Keratinocyte (primary cell): Measurements from ENCODE around the gene TEX36. TPM values are rescaled to one million over a fixed set of nuclear protein-coding genes. Genes with fewer than 3 reads are reported as not detected.
"Not testable (repeated sequence)": the region's sequence is repeated elsewhere in the genome, so short reads cannot be mapped to it uniquely, and the experiment has no call there.

Experiments
- DNase-seq: peaks from one replicate; pipeline ENCODE4 v3.0.0-alpha.2; 2011; ENCODE audit warnings: low read depth, missing footprints, low spot score
- FAIRE-seq: peaks from 2 replicates; lab custom pipeline; 2011; peaks lifted over from hg19 to GRCh38; lab: Jason Lieb, UNC
- H2AFZ ChIP-seq: 2 replicates; pipeline ENCODE4 v1.6.0; 2012; ENCODE audit warnings: low read length, control low read depth, inconsistent platforms; ENCODE audit not compliant: control insufficient read depth
- H3K27ac ChIP-seq: 2 replicates; pipeline ENCODE4 v1.5.1; 2011; ENCODE audit warnings: low read length; ENCODE audit not compliant: control insufficient read depth, insufficient read depth
- H3K27me3 ChIP-seq: 3 replicates; pipeline ENCODE4 v1.6.0; 2011; ENCODE audit warnings: low read length; ENCODE audit not compliant: control insufficient read depth, insufficient read depth; ENCODE audit errors: extremely low read depth
- H3K36me3 ChIP-seq, 2 experiments: 2 replicates in 1 of 2; 3 replicates in 1 of 2; pipeline ENCODE4 v1.5.1; 2011; ENCODE audit warnings: low read length in 2 of 2, mild to moderate bottlenecking in 1 of 2; ENCODE audit not compliant: control insufficient read depth in 2 of 2, insufficient read depth in 2 of 2; ENCODE audit errors: extremely low read depth in 1 of 2
- H3K4me1 ChIP-seq: 3 replicates; pipeline ENCODE4 v1.5.1; 2011; ENCODE audit warnings: low read length; ENCODE audit not compliant: control insufficient read depth, insufficient read depth; ENCODE audit errors: extremely low read depth
- H3K4me2 ChIP-seq: 3 replicates; pipeline ENCODE4 v1.6.0; 2011; ENCODE audit warnings: low read depth, low read length; ENCODE audit not compliant: control insufficient read depth, insufficient read depth; ENCODE audit errors: extremely low read depth
- H3K4me3 ChIP-seq, 3 experiments: fragments of 200-600 bp in 1 of 3; sonication (generic) in 1 of 3; 2 replicates in 2 of 3; 3 replicates in 1 of 3; pipeline ENCODE4 v1.5.1; 2011 to 2016; ENCODE audit warnings: low read length in 3 of 3, mild to moderate bottlenecking in 3 of 3, control low read depth in 2 of 3, inconsistent platforms in 1 of 3, low read depth in 1 of 3, mixed read lengths in 1 of 3, mixed run types in 1 of 3, moderate library complexity in 1 of 3; ENCODE audit not compliant: control insufficient read depth in 2 of 3, insufficient read depth in 2 of 3; ENCODE audit errors: extremely low read depth in 1 of 3
- H3K79me2 ChIP-seq: 2 replicates; pipeline ENCODE4 v1.6.0; 2012; ENCODE audit warnings: low read length; ENCODE audit not compliant: control insufficient read depth, insufficient read depth
- H3K9ac ChIP-seq: 3 replicates; pipeline ENCODE4 v1.6.0; 2011; ENCODE audit warnings: low read length; ENCODE audit not compliant: control insufficient read depth, insufficient read depth; ENCODE audit errors: extremely low read depth
- H3K9me1 ChIP-seq: 3 replicates; pipeline ENCODE4 v1.6.0; 2011; ENCODE audit warnings: low read length; ENCODE audit not compliant: control insufficient read depth, insufficient read depth; ENCODE audit errors: extremely low read depth
- H3K9me3 ChIP-seq: 2 replicates; pipeline ENCODE4 v1.5.1; 2012; ENCODE audit warnings: low read depth, low read length; ENCODE audit not compliant: control insufficient read depth
- H4K20me1 ChIP-seq: 3 replicates; pipeline ENCODE4 v1.6.0; 2011; ENCODE audit warnings: low read length; ENCODE audit not compliant: control insufficient read depth, insufficient read depth; ENCODE audit errors: extremely low read depth
- CTCF ChIP-seq, 3 experiments: IDR thresholded peaks in 1 of 3; conservative IDR thresholded peaks in 1 of 3; optimal IDR thresholded peaks in 1 of 3; 2 replicates in 2 of 3; 3 replicates in 1 of 3; pipeline versions ENCODE3 to v1.5.1; 2011; ENCODE audit warnings: low read length in 3 of 3, mild to moderate bottlenecking in 3 of 3, moderate library complexity in 2 of 3, control low read depth in 1 of 3, inconsistent platforms in 1 of 3; ENCODE audit not compliant: insufficient read depth in 2 of 3; ENCODE audit errors: extremely low read depth in 1 of 3
- EZH2 ChIP-seq: IDR thresholded peaks from one replicate; pipeline ENCODE4 v1.6.1; 2012; ENCODE audit warnings: inconsistent platforms, mild to moderate bottlenecking, low read length, moderate library complexity
- dilution Hi-C: fragments of 300-500 bp; cut with MboI; formaldehyde crosslinking; loops from one replicate; pipeline ENCODE4 v1.7.0; 2020; ENCODE audit warnings: low sequenced_read_pairs; ENCODE audit not compliant: extremely low pct_ligation_motif_present
- polyA plus RNA-seq, 5 experiments: library from polyadenylated mRNA; depleted of rRNA in 3 of 5; stranded (reverse) in 3 of 5; stranded (forward) in 1 of 5; unstranded in 1 of 5; fragments of >200 nt; gene quantifications; 1 replicate in 1 of 5; 2 replicates in 3 of 5; 3 replicates in 1 of 5; pipeline versions ENCODE4 v1.2.1 to v1.2.3, GENCODE V29; 2011 to 2012; ENCODE audit warnings: missing spikeins in 2 of 5, low read depth in 1 of 5, low replicate concordance in 1 of 5

Gene TEX36
- polyA plus RNA-seq, 1 donor (not counting 4 experiments of a cell fraction or from before 2014, with no cell fraction given), result not detected

GRCh38 chr10:125620401-125620800, 62.6 kb downstream of the TEX36 start:
- dilution Hi-C loops, result no loop called here

GRCh38 chr10:125613062-125613461, 69.9 kb downstream of the TEX36 start:
- H3K4me3 ChIP-seq, dilution Hi-C loops, DNase-seq, H3K27me3 ChIP-seq, H4K20me1 ChIP-seq, H3K27ac ChIP-seq, H3K9me3 ChIP-seq, FAIRE-seq, H3K9ac ChIP-seq, H3K9me1 ChIP-seq, H2AFZ ChIP-seq, H3K79me2 ChIP-seq, H3K4me1 ChIP-seq, H3K4me2 ChIP-seq, H3K36me3 ChIP-seq: not testable (repeated sequence)

More at GRCh38 chr10:125620401-125620800, 62.6 kb downstream of the TEX36 start:
- Histone ChIP-seq H3K36me3 (no peaks in the 10 kb centered on the region), H3K27ac (no peak overlapping the region), H3K79me2 (no peaks in the 10 kb centered on the region), H2AFZ (no peak overlapping the region), H3K4me2 (no peak overlapping the region), H3K9ac (no peak overlapping the region), H3K27me3 (peaks cover 13% of the 10 kb centered on the region), H3K9me3 (no peaks in the 10 kb centered on the region), H4K20me1 (no peaks in the 10 kb centered on the region), H3K4me1 (no peaks in the 10 kb centered on the region), H3K9me1 (no peaks in the 10 kb centered on the region), H3K4me3 (no peak overlapping the region)
- TF ChIP-seq EZH2 (no peak), CTCF (optimal IDR thresholded peaks at IDR 0.05 in 1 of 3, IDR thresholded peaks at IDR 0.05 in 1 of 3, conservative IDR thresholded peaks at IDR 0.05 in 1 of 3; ENCODE audit: extremely low read depth in 1 of 3, insufficient read depth in 2 of 3, low read length in 3 of 3) (no peak)
- DNase-seq, result no peak
- no peak for FAIRE-seq

GRCh38 chr10:125611756-125612155, 71.2 kb downstream of the TEX36 start:
- Histone ChIP-seq H4K20me1 (no peaks in the 10 kb centered on the region), H3K79me2 (no peaks in the 10 kb centered on the region), H3K27me3 (no peaks in the 10 kb centered on the region), H3K9me1 (no peaks in the 10 kb centered on the region), H3K36me3 (no peaks in the 10 kb centered on the region), H3K27ac (no peak overlapping the region), H3K4me3 (no peak overlapping the region), H3K9me3 (no peaks in the 10 kb centered on the region), H2AFZ (no peak overlapping the region), H3K9ac (no peak overlapping the region), H3K4me2 (no peak overlapping the region), H3K4me1 (no peaks in the 10 kb centered on the region)
- dilution Hi-C loops, result no loop called here
- FAIRE-seq (no peak), DNase-seq (no peak)
- TF ChIP-seq EZH2 (no peak), CTCF (optimal IDR thresholded peaks at IDR 0.05 in 1 of 3, IDR thresholded peaks at IDR 0.05 in 1 of 3, conservative IDR thresholded peaks at IDR 0.05 in 1 of 3; ENCODE audit: extremely low read depth in 1 of 3, insufficient read depth in 2 of 3, low read length in 3 of 3) (no peak)
